Epithelial cell of esophagus (primary cell): ENCODE results near the gene TMEM191C.
"Not testable (repeated sequence)": the region's sequence is repeated elsewhere in the genome, so short reads cannot be mapped to it uniquely, and the experiment has no call there.

Experiments used
- DNase-seq: peaks from one replicate; pipeline ENCODE4 v3.0.0; 2010; ENCODE audit warnings: low read depth
- H3K4me3 ChIP-seq: 2 replicates; pipeline ENCODE4 v1.5.1; 2011; ENCODE audit warnings: mild to moderate bottlenecking, low read length, control low read depth
- TF ChIP-seq, protein P1 (sequence below): IDR thresholded peaks from 2 replicates; pipeline ENCODE4 v1.5.1; 2011; ENCODE audit warnings: low read depth, mild to moderate bottlenecking, low read length, control low read depth, inconsistent platforms; ENCODE audit not compliant: insufficient read depth; ENCODE audit errors: missing control alignments

The TMEM191C gene

DNA sequence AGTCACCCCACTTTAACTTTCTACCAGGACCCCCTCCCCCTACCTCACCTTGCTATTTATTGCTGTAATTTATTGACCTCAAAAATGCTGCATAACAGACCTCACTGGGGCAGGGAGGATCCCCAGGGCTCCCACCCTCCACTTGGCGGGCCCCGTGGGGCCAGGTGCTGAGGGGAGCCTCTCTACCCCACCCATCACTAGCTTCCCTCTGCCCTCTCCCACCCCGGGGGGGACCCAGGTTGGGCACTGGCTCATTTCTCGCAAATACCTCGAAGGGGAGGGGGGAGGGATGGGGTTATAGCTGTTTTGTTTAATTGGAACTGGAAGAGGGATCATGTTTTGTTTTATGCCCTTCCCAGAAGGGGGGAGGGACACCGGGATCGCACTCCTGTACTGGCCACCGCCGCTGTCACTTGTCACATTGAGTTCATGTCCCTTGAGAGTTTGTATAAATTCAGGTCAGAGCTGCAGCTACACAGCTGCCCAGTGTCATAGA is 16.3 kb upstream of the TMEM191C start:
- TF ChIP-seq, protein P1, sequence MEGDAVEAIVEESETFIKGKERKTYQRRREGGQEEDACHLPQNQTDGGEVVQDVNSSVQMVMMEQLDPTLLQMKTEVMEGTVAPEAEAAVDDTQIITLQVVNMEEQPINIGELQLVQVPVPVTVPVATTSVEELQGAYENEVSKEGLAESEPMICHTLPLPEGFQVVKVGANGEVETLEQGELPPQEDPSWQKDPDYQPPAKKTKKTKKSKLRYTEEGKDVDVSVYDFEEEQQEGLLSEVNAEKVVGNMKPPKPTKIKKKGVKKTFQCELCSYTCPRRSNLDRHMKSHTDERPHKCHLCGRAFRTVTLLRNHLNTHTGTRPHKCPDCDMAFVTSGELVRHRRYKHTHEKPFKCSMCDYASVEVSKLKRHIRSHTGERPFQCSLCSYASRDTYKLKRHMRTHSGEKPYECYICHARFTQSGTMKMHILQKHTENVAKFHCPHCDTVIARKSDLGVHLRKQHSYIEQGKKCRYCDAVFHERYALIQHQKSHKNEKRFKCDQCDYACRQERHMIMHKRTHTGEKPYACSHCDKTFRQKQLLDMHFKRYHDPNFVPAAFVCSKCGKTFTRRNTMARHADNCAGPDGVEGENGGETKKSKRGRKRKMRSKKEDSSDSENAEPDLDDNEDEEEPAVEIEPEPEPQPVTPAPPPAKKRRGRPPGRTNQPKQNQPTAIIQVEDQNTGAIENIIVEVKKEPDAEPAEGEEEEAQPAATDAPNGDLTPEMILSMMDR: no peak
- no peak overlapping the region for H3K4me3 ChIP-seq
- no peak for DNase-seq

DNA sequence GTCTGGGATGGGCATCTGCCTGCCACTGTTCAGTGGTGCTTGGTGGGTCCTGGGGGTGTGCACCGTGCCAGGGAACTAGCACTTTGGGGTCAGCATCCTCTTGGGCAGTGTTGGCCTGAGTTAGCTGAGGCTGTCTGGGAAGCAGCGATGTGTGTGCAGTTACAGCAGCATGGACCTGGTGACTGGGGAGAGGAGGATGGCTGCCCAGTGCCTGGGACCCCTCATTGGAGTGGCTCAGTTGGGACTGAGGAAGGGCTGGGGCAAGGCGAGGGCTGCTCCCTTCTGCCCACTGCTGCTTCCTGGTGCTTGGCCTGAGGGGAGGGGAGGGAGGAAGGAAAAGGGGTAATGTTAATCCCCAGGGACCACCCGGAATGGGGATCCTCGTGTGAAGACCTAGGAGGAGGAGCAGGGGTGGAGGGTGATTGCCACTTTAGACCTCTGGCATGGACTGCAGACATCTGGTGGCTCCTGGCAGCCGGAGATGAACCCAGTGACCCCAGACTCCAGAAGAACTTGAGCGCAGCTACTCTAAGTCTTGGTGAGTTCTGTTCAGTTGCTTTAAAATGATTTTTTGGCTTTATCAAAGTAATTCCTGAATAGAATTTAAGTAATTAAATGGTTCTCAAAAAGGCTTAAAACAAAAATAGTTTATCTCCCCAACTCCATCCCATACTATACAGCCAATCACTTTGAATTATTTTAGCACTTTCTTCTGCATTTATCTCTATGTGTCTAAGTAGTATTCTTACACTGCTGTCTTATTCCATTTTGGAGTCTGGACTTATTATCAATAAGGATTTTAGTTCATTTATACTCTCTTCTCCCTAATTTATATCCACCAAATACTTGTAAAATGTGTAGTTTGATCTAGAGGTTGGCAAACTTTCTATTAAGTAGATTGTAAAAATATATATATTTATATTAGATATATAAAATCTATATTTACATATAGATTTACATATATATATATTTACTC is 15.4 kb upstream of the TMEM191C start:
- no peak overlapping the region for H3K4me3 ChIP-seq
- DNase-seq: no peak
- TF ChIP-seq, protein P1: no peak

DNA sequence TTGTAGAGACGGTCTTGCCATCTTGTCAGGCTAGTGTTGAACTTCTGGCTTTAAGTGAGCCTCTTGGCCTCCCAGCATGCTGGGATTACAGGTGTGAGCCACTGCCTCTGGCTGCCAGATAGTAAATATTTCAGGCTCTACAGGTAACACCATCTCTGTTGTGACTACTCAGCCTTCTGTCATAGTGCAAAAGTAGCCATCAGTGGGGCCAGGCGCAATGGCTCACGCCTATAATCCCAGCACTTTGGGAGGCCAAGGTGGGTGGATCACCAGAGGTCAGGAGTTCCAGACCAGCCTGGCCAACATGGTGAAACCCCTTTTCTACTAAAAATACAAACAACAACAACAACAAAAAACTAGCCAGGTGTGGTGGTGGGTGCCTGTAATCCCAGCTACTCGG is 14.5 kb upstream of the TMEM191C start:
- DNase-seq, H3K4me3 ChIP-seq: not testable (repeated sequence)

GRCh38 chr22:21454998-21455333 is 12.2 kb upstream of the TMEM191C start:
- not testable (repeated sequence) for H3K4me3 ChIP-seq, DNase-seq

- TF ChIP-seq, protein P1: no peak
- DNase-seq: no peak
- H3K4me3 ChIP-seq: no peak overlapping the region
Measured at GRCh38 chr22:21455334-21456089, 11.7 kb upstream of the TMEM191C start.

GRCh38 chr22:21457023-21457787 is 10.0 kb upstream of the TMEM191C start:
- TF ChIP-seq, protein P1: no peak
- H3K4me3 ChIP-seq: no peak overlapping the region
- peak; percentile 78 for DNase-seq

GRCh38 chr22:21462672-21463071 is 4.5 kb upstream of the TMEM191C start:
- not testable (repeated sequence) for H3K4me3 ChIP-seq, DNase-seq

DNA sequence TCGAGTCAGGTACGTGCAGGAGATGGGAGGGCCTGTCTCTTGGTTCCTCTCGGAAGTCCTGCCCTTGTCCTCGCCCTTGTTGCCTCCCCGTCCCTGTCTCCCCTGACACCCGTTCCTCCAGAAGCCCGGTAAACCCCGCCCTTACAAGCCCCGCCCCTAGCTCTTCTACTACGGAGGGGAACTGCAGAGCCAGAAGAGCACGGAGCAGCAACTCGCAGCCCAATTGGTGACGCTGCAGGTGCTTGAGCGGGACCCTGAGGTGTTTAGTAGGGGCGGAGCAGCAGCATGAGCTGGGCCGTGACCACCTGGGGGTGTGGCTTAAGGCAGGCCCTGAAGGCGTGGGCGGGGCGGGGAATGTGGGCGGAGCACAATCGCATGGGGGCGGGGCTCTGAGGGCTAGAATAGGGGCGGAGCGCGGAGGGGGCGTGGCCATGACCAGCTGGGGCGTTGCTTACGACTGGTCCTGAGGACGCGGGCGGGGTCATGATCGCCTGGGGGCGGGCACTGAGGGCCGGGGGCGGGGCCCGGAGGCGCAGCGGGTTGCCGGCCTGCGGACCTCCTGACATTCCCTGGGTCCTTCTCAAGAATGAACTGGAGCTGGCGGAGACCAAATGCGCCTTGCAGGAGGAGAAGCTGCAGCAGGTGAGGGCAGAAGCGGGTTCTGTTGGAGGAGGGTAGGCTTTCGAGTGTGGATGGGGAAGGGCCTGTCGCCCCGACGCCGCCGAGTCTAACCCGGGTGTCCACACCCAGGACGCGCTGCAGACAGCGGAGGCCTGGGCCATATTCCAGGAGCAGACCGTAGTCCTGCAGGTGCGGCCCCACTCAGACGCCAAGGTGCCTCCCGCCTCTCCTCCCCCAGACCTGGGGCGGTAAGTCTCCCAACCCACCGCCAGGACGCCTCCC is 1.3 kb downstream of the TMEM191C start:
- DNase-seq: peak; percentile 94
- H3K4me3 ChIP-seq: peak overlapping the region; percentile 31

DNA sequence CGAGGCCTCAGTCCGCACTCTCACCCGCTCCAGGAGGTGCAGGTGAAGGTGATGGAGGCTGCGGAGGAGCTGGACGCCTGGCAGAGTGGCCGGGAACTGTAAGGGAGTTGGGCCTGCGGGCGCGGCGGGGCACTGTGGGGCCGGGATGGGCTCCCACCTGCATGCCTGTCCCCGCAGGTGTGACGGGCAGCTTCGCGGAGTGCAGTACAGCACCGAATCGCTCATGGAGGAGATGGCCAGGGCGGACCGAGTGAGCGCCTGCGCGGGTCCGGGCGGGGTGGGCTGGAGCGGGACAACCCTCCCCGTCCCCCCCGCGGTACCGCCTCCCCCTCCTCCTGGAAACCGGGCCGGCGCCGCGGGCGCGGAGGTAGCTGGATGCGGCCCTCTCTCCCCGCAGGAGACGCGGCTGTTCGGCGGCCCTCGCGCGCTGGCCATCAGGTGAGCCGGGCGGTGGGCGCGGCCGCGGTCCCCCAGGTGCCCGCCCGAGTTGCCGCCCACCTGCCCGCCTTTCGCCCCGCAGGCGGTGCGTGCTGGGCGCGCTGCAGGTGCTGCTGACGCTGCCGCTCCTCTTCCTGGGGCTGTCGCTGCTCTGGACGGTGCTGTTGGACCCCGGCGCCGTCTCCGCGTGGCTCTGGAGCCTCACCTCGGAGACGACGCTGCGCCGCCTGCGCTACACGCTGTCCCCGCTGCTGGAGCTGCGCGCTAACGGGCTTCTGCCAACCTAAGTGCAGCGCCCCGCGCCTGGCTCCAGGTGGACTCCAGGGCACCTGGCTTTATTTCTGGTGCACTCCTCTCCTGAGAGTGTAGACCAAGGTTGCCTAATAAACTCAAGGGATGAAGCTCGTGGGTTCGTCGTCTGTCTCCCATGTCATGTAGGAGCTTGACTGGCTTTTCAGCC is 2.2 kb downstream of the TMEM191C start:
- not testable (repeated sequence) for DNase-seq

GRCh38 chr22:21472984-21473383 is 5.8 kb downstream of the TMEM191C start:
- DNase-seq, H3K4me3 ChIP-seq: not testable (repeated sequence)

More for the DNA sequence above, 2.2 kb downstream of the TMEM191C start:
- not testable (repeated sequence) for H3K4me3 ChIP-seq

DNA sequence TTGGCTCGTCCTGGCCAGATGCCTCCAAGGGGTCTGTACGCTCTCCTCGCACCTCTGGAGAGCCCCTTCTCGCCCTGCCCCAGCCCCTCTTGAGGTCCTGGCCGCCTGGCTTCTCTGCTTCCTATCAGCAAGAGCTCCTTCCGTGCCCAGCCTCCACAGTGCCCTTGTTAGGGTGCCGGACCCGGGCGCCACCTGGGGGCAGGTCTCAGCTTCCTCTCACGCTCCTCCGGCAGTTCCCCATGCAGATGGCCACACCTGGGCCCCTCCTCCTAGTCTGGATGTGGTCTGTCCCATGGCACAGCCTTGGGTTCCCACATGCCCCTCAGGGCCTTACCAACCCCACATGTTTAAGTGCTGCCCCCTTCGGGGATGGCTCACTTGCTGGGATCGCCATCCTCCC is 6.5 kb downstream of the TMEM191C start:
- H3K4me3 ChIP-seq, DNase-seq: not testable (repeated sequence)
